Measurements from ENCODE around the gene ERV3-1.

DNA sequence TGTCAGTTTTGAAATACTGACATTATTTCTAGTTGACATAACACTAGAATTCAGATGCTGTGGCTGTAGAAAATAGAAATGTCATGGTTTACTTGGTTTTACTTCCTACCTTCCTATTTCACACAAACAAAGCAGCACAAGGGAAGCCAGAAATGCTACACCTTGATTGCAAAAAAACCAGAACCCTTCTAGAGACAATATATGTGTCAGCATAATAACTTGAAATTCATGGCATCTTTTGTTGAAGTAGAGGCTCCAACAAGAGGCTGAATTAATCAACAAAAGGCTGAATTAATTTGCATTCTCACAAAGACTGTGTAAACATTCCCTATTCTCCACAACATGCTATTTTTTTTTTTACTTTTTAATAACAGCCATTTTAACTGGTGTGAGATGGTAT is 40.9 kb downstream of the ERV3-1 start:
- TF ChIP-seq, protein P1, sequence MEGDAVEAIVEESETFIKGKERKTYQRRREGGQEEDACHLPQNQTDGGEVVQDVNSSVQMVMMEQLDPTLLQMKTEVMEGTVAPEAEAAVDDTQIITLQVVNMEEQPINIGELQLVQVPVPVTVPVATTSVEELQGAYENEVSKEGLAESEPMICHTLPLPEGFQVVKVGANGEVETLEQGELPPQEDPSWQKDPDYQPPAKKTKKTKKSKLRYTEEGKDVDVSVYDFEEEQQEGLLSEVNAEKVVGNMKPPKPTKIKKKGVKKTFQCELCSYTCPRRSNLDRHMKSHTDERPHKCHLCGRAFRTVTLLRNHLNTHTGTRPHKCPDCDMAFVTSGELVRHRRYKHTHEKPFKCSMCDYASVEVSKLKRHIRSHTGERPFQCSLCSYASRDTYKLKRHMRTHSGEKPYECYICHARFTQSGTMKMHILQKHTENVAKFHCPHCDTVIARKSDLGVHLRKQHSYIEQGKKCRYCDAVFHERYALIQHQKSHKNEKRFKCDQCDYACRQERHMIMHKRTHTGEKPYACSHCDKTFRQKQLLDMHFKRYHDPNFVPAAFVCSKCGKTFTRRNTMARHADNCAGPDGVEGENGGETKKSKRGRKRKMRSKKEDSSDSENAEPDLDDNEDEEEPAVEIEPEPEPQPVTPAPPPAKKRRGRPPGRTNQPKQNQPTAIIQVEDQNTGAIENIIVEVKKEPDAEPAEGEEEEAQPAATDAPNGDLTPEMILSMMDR (IDR thresholded peaks at IDR 0.05): no peak
- TF ChIP-seq POLR2A (IDR thresholded peaks at IDR 0.05): no peak
- no peak for TF ChIP-seq POLR2AphosphoS5 (IDR thresholded peaks at IDR 0.05)
- TF ChIP-seq EP300 (IDR thresholded peaks at IDR 0.05; ENCODE audit: low read depth): no peak
